HG03095 (cell line): ENCODE data around the gene DCC.

ENCODE experiments used
- ATAC-seq: cut with Tn5 transposase; IDR thresholded peaks from one replicate; pipeline ENCODE4 v1.9.1; 2021; ENCODE audit warnings: moderate library complexity; ENCODE audit not compliant: unreplicated experiment

DCC gene

DNA sequence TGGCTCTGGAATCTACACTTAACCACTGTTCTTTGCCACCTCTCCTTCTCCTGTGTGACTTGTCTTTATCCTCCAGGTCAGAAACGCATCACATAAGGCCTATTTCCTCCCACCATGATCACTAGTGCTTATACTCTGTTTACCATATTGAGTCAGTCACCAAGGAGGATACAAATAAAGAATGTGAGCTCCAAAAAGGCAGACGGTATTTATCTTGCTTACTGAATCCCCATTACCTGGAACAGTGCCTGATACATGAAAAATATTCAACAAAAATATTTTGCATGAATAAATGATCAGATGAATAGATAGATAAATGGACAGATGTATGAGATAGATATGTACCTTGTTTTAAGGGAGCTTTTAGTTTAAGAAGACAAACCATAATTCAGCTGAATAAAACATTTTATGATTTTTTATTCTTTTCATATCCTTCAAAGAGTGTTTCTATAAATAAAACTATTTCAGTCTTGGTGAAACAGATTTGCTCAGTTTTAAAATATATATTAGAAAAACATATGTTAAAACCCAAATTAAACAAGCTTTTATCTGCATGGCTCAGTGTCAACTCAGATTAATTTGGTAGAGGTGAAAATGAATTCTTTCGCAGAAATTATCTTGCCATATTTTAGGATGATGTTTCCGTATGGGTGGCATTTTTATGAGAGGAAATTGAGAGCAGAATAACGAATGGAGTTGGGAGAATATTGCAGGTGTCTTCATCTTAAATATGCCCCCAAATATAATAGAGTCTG lies 799.9 kb downstream of the DCC start:
- no peak for ATAC-seq

- no peak for ATAC-seq
Measured at GRCh38 chr18:53142005-53142404, 802.0 kb downstream of the DCC start.

DNA sequence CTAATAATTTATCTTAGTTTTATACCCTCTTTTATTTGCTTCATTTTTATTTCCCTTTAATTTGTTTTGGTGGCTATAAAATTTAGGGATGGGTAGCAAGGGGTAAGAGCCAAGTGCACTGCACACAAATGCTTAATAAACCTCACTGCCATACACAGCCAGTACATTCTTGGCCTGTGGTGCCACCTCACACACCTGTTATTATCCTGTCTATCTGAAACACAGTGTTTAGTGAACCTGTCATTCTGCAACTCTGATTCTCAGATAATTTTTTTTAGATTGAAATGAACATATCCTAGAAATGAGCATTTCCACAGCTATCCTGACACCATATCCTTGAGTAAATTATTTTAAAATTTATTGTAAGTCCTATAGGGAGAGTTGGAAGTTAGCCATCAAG lies 807.5 kb downstream of the DCC start:
- no peak for ATAC-seq

DNA sequence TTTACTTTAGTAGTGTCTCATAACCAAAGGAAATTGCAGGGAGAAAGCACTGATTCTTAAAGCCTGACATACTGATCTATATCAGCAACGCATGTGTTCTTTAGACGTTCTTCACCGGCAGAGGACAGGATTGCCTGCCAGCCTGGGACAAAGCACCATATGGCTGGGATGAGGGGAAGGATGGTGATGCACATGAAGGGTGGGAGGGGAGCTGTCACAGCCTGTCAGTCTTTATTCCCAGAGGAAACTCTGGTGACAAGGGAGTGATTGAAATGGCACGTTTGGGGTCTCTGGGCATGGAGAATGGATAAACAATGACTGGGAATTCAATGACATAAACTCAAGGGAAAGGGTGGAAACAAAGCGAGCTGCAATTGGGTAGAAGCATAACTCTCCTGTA lies 808.1 kb downstream of the DCC start:
- no peak for ATAC-seq

- ATAC-seq = no peak
Measured at GRCh38 chr18:53152476-53152875, 812.5 kb downstream of the DCC start.

GRCh38 chr18:53153281-53153680 lies 813.3 kb downstream of the DCC start:
- ATAC-seq = no peak

DNA sequence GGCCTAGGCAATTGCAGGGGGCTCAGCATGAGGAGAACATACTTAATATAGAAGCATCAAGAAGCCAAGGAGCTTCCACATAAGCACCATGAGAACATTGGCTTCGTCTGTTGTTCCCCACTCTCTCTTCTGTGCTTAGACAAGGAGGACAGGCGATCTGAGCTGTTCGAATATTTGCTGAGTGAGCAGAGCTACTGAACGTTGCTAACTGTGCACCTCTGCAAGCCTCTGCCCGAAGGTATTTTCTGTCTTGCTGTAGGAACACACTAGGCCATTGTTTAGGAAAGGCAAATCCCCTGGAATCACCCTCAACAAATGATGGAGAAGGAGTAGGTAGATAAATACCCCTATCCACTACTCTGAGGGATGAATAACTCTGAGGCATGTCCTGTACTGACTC lies 813.8 kb downstream of the DCC start:
- no peak for ATAC-seq

DNA sequence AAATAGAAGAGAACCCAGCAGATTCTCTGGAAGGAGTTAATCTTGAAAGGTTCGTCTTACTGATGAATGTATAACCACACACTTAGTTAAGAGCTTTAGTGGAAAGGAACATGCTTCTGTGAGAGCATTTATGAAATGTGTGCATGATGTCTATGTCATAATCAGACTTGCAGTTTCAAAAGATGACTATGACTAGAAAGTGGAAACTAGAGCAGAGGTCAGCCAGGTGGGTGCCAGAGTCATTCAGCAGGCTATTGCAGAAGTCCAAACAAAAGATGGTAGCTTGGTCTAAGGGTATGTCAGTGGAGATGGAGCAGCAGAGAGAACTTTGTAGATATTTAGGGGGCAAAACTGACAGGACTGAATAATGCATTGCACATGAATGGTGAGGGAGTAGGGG lies 825.8 kb downstream of the DCC start:
- ATAC-seq = no peak

GRCh38 chr18:53169346-53169745 lies 829.3 kb downstream of the DCC start:
- no peak for ATAC-seq

DNA sequence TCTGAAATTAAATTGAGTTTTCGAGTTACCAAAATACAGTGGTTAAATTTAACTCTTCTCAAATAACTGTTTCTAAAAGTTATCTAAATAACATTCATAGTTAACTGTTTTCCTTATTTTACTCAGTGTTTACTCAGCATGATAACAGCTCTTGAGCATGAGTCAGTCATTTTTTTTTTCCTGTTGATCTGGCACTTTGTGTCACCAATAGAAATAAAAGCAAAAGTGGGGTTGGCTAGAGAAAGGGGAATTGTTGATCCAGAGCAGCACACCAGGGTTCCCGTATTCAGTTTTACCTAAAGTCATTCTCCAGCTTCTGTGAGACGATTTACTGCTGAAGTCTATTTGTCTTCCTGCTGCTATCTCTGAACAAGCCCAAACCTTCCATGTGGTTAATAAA lies 851.6 kb downstream of the DCC start:
- no peak for ATAC-seq

DNA sequence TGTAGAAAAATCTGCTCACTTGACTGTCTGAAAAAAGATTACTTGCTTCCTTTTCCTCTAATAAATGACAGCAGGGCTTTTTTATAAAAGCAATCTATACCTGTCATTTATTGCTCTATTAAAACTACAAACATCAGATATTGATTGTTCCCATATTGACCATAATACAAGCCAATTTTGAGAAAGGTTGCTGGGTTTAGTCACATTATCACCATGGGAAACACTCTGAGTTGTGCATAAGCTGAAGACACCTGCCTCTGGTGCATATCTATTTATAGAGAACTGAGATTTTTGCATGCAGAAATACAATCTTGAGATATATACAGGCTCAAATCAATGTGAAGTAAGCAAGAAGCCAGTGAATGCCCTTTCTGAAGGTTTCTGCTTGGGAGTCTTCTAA lies 853.9 kb downstream of the DCC start:
- no peak for ATAC-seq

GRCh38 chr18:53219853-53220252 lies 879.9 kb downstream of the DCC start:
- no peak for ATAC-seq

GRCh38 chr18:53224128-53224778 lies 884.3 kb downstream of the DCC start:
- no peak for ATAC-seq

- no peak for ATAC-seq
Measured at GRCh38 chr18:53225567-53226325, 885.7 kb downstream of the DCC start.

GRCh38 chr18:53234610-53235009 lies 894.6 kb downstream of the DCC start:
- no peak for ATAC-seq

- no peak for ATAC-seq
Measured at GRCh38 chr18:53241161-53241560, 901.2 kb downstream of the DCC start.

DNA sequence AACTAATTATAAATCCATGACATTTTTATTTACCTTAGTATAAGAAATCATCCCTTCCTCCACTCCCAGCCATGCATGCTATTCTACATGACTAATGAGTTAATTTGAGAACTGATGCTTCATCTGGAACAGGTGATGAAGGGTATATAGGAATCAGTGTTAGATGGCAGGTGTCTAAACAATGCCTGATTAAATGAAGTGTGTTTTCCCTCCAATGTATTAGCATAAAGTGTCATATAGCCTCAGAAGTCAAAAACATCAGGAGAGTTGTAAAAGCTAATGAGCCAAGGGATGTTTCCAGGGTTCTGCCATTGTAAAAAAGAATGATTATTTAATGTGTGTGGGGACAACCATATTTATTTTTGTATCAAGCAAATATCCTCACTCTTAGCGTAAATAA lies 913.8 kb downstream of the DCC start:
- ATAC-seq = no peak

DNA sequence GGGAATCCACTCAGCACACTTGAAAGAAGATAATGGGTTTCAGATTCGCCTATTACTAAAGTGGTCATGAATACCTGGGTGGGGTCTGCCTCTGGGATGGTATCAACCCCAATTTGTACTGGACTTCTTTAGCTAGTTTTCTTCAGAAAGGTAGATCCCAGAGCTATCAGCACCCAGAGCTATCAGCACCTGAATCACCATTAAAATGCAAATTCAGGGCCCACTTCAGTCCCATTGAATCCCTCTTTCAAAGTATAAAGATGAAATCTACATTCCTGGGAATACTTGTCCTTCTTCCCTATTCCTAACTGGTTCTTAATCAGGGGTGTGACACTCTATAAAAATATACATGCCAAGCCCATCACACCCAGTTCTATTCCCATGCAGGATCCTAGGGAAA lies 914.3 kb downstream of the DCC start:
- no peak for ATAC-seq

DNA sequence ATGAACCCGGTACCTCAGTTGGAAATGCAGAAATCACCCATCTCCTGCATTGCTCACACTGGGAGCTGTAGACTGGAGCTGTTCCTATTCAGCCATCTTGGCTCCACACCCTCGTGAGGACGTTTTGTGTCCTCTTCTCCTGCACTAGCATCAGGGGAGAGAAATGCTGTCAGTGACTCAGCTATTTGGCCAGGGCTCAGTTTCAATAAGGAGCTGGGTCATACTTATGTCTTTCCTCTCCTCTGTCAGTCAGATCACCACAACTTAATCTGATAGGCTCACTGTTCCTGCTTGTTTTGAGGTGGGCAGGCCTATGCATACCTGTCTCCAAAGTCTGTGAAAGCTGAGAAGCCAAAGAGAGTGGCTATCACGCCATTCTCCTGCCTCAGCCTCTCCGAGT lies 921.2 kb downstream of the DCC start:
- ATAC-seq = no peak

DNA sequence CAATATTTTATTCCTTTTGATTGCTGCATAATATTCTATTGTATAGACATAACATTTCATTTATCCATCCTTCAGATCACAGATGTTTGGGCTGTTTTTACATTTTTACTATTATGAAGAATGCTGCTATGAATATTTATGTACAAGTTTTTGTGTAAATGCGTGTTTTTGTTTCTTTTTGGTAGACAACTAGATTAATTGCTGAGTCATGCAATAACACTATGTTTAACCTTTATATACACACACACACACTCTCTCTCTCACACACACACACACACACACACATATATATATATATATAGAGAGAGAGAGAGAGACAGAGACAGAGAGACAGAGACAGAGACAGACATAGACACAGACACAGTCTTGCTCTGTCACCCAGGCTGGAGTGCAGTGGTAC lies 926.9 kb downstream of the DCC start:
- ATAC-seq = no peak

- ATAC-seq = no peak
Measured at GRCh38 chr18:53268455-53268854, 928.5 kb downstream of the DCC start.

DNA sequence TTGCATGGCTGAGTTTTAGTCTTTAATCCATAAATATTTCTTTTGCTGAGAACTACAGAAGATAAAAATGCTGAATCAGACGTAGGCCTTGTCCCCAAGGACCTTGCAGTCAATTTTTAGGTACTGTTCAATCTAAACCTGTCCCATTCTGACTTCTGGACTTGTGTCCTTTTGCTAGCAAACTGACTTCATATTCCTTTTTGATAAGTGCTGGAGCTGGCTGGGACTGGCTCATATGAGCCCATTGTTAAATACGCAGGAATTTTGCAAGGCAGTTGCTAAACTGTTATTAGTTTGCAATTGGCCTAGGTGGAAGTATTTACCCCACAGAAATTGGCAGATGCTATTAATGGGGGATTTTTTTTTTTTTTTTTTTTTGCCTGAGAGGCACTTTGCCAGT lies 941.4 kb downstream of the DCC start:
- ATAC-seq = no peak
